ENCODE measurements around the gene EPB42. TPM values are rescaled to one million over a fixed set of nuclear protein-coding genes. Genes with fewer than 3 reads are reported as not detected.
"Not testable (repeated sequence)": the region's sequence is repeated elsewhere in the genome, so short reads cannot be mapped to it uniquely, and the experiment has no call there.

EPB42 gene
- polyA plus RNA-seq, 3 donors, result 0.08 to 0.13 TPM; not detected in 1

- intact Hi-C loops (cut with micrococcal nuclease), result no loop called here
- Mint-ChIP-seq H3K27me3 (ENCODE audit: low read depth in 3 of 3) (no peaks in the 10 kb centered on the region), H3K9me3 (peaks cover 2 to 15% (median 5%) of the 10 kb centered on the region in 7 donors), H3K36me3 (peaks cover 65 to 81% of the 10 kb centered on the region in 2 donors), H3K4me3 (no peak overlapping the region), H3K4me1 (no peaks in the 10 kb centered on the region), H3K27ac (no peak overlapping the region)
- DNase-seq, result no peak
- H3K9me3 ChIP-seq (replicated peaks in 1 of 2; ENCODE audit: control insufficient read depth in 1 of 2, insufficient read depth in 1 of 2, low read length in 2 of 2), result no peaks in the 10 kb centered on the region
- H4K20me1 ChIP-seq (ENCODE audit: insufficient read depth, low read length), result no peaks in the 10 kb centered on the region
- H3K27ac ChIP-seq (ENCODE audit: low read depth in 1 of 2, low read length in 2 of 2), result no peak overlapping the region
- no peak overlapping the region for H3K9ac ChIP-seq (ENCODE audit: insufficient read depth, low read length, poor library complexity, severe bottlenecking)
- H3K4me3 ChIP-seq (replicated peaks in 1 of 3; ENCODE audit: low read depth in 2 of 3, low read length in 3 of 3), result no peak overlapping the region
- no peaks in the 10 kb centered on the region for H3K4me1 ChIP-seq (ENCODE audit: control insufficient read depth in 1 of 2, insufficient read depth in 2 of 2, low read length in 2 of 2)
- no peak overlapping the region for H2AFZ ChIP-seq (ENCODE audit: insufficient read depth, low read depth, low read length, poor library complexity, severe bottlenecking)
- no peaks in the 10 kb centered on the region for H3K79me2 ChIP-seq (ENCODE audit: insufficient read depth, low read length)
- WGBS (ENCODE audit: insufficient coverage), result 96% methylated on average over 3 of the region's 4 CpGs
- H3K36me3 ChIP-seq (replicated peaks in 1 of 2; ENCODE audit: control insufficient read depth in 1 of 2, insufficient read depth in 2 of 2, low read length in 2 of 2), result peaks cover 47 to 77% of the 10 kb centered on the region in 2 donors
- H3K27me3 ChIP-seq (ENCODE audit: control insufficient read depth in 2 of 2, insufficient read depth in 2 of 2, low read length in 2 of 2), result no peaks in the 10 kb centered on the region
- no peak overlapping the region for H3K4me2 ChIP-seq (replicated peaks; ENCODE audit: extremely low read depth, low read length, poor library complexity, severe bottlenecking)
- no peak for TF ChIP-seq CTCF (IDR thresholded peaks at IDR 0.05)
These were observed 50.9 kb downstream of the EPB42 start for GRCh38 chr15:43169888-43170287.

GRCh38 chr15:43168192-43169107, 52.4 kb downstream of the EPB42 start:
- DNase-seq, result no peak
- Mint-ChIP-seq H3K27ac (peak overlapping the region in 4 of 7 donors; percentile 4 to 54 (median 39)), H3K27me3 (ENCODE audit: low read depth in 3 of 3) (no peaks in the 10 kb centered on the region), H3K36me3 (peaks cover 61 to 81% of the 10 kb centered on the region in 2 donors), H3K9me3 (peaks cover 2 to 12% (median 5%) of the 10 kb centered on the region in 7 donors), H3K4me3 (no peak overlapping the region), H3K4me1 (no peaks in the 10 kb centered on the region)
- intact Hi-C loops (cut with micrococcal nuclease), result no loop called here
- H2AFZ ChIP-seq (ENCODE audit: insufficient read depth, low read depth, low read length, poor library complexity, severe bottlenecking), result no peak overlapping the region
- no peaks in the 10 kb centered on the region for H3K79me2 ChIP-seq (ENCODE audit: insufficient read depth, low read length)
- peak overlapping the region in 1 of 2 donors; percentile 14 for H3K27ac ChIP-seq (ENCODE audit: low read depth in 1 of 2, low read length in 2 of 2)
- no peaks in the 10 kb centered on the region for H4K20me1 ChIP-seq (ENCODE audit: insufficient read depth, low read length)
- no peaks in the 10 kb centered on the region for H3K27me3 ChIP-seq (ENCODE audit: control insufficient read depth in 2 of 2, insufficient read depth in 2 of 2, low read length in 2 of 2)
- H3K9ac ChIP-seq (ENCODE audit: insufficient read depth, low read length, poor library complexity, severe bottlenecking), result no peak overlapping the region
- H3K4me3 ChIP-seq (replicated peaks in 1 of 3; ENCODE audit: low read depth in 2 of 3, low read length in 3 of 3), result no peak overlapping the region
- TF ChIP-seq CTCF (IDR thresholded peaks at IDR 0.05), result no peak
- H3K4me2 ChIP-seq (replicated peaks; ENCODE audit: extremely low read depth, low read length, poor library complexity, severe bottlenecking), result no peak overlapping the region
- no peaks in the 10 kb centered on the region for H3K9me3 ChIP-seq (replicated peaks in 1 of 2; ENCODE audit: control insufficient read depth in 1 of 2, insufficient read depth in 1 of 2, low read length in 2 of 2)
- peaks cover 44 to 77% of the 10 kb centered on the region in 2 donors for H3K36me3 ChIP-seq (replicated peaks in 1 of 2; ENCODE audit: control insufficient read depth in 1 of 2, insufficient read depth in 2 of 2, low read length in 2 of 2)
- 100% methylated on average over 1 of the region's 2 CpGs for WGBS (ENCODE audit: insufficient coverage)
- no peaks in the 10 kb centered on the region for H3K4me1 ChIP-seq (ENCODE audit: control insufficient read depth in 1 of 2, insufficient read depth in 2 of 2, low read length in 2 of 2)

- H3K9me3 ChIP-seq (replicated peaks in 1 of 2; ENCODE audit: control insufficient read depth in 1 of 2, insufficient read depth in 1 of 2, low read length in 2 of 2); intact Hi-C loops (cut with micrococcal nuclease); H3K27ac ChIP-seq (ENCODE audit: low read depth in 1 of 2, low read length in 2 of 2); H3K9ac ChIP-seq (ENCODE audit: insufficient read depth, low read length, poor library complexity, severe bottlenecking); H3K27me3 ChIP-seq (ENCODE audit: control insufficient read depth in 2 of 2, insufficient read depth in 2 of 2, low read length in 2 of 2); H3K4me2 ChIP-seq (replicated peaks; ENCODE audit: extremely low read depth, low read length, poor library complexity, severe bottlenecking); DNase-seq; H3K27ac Mint-ChIP-seq; H3K27me3 Mint-ChIP-seq (ENCODE audit: low read depth in 3 of 3); H4K20me1 ChIP-seq (ENCODE audit: insufficient read depth, low read length); H3K4me3 ChIP-seq (replicated peaks in 1 of 3; ENCODE audit: low read depth in 2 of 3, low read length in 3 of 3); H3K79me2 ChIP-seq (ENCODE audit: insufficient read depth, low read length); H2AFZ ChIP-seq (ENCODE audit: insufficient read depth, low read depth, low read length, poor library complexity, severe bottlenecking); H3K9me3 Mint-ChIP-seq; H3K4me3 Mint-ChIP-seq; H3K4me1 ChIP-seq (ENCODE audit: control insufficient read depth in 1 of 2, insufficient read depth in 2 of 2, low read length in 2 of 2); H3K4me1 Mint-ChIP-seq: not testable (repeated sequence)
- WGBS (ENCODE audit: insufficient coverage), result 100% methylated on average over 2 of the region's 28 CpGs
- H3K36me3 Mint-ChIP-seq, result peaks cover 56 to 79% of the 10 kb centered on the region in 2 donors
- H3K36me3 ChIP-seq (replicated peaks in 1 of 2; ENCODE audit: control insufficient read depth in 1 of 2, insufficient read depth in 2 of 2, low read length in 2 of 2), result peaks cover 40 to 73% of the 10 kb centered on the region in 2 donors
These were observed 53.6 kb downstream of the EPB42 start for GRCh38 chr15:43167261-43167660.
